HG03354 (cell line): ENCODE results near the gene ALDH4A1.
"Not testable (repeated sequence)": the region's sequence is repeated elsewhere in the genome, so short reads cannot be mapped to it uniquely, and the experiment has no call there.

Experiments used
- ATAC-seq: cut with Tn5 transposase; IDR thresholded peaks from one replicate; pipeline ENCODE4 v1.9.1; 2021; ENCODE audit warnings: mild to moderate bottlenecking; ENCODE audit not compliant: unreplicated experiment, poor library complexity, severe bottlenecking

ALDH4A1 gene

GRCh38 chr1:18881164-18881563 lies 21.2 kb downstream of the ALDH4A1 start:
- no peak for ATAC-seq

- ATAC-seq, result no peak
Measured at GRCh38 chr1:18880585-18880984, 21.8 kb downstream of the ALDH4A1 start.

- no peak for ATAC-seq
Measured at GRCh38 chr1:18879791-18880309, 22.5 kb downstream of the ALDH4A1 start.

GRCh38 chr1:18879215-18879790 lies 23.1 kb downstream of the ALDH4A1 start:
- no peak for ATAC-seq

- ATAC-seq, result no peak
Measured at GRCh38 chr1:18878538-18879214, 23.7 kb downstream of the ALDH4A1 start.

GRCh38 chr1:18877282-18877681 lies 25.1 kb downstream of the ALDH4A1 start:
- ATAC-seq, result no peak

- ATAC-seq, result no peak
Measured at GRCh38 chr1:18876210-18876609, 26.1 kb downstream of the ALDH4A1 start.

- ATAC-seq, result no peak
Measured at GRCh38 chr1:18875796-18876128, 26.6 kb downstream of the ALDH4A1 start.

- ATAC-seq, result no peak
Measured at GRCh38 chr1:18875107-18875795, 27.1 kb downstream of the ALDH4A1 start.

- no peak for ATAC-seq
Measured at GRCh38 chr1:18874600-18874999, 27.8 kb downstream of the ALDH4A1 start.

- no peak for ATAC-seq
Measured at GRCh38 chr1:18874036-18874435, 28.3 kb downstream of the ALDH4A1 start.

- no peak for ATAC-seq
Measured at GRCh38 chr1:18872071-18872611, 30.2 kb downstream of the ALDH4A1 start.

GRCh38 chr1:18871401-18872070 lies 30.8 kb downstream of the ALDH4A1 start:
- ATAC-seq, result no peak

- no peak for ATAC-seq
Measured at GRCh38 chr1:18870957-18871356, 31.4 kb downstream of the ALDH4A1 start.

GRCh38 chr1:18870595-18870865 lies 31.8 kb downstream of the ALDH4A1 start:
- not testable (repeated sequence) for ATAC-seq

GRCh38 chr1:18869847-18870594 lies 32.3 kb downstream of the ALDH4A1 start:
- no peak for ATAC-seq

GRCh38 chr1:18868801-18869424 lies 33.4 kb downstream of the ALDH4A1 start:
- ATAC-seq, result no peak

GRCh38 chr1:18868354-18868753 lies 34.0 kb downstream of the ALDH4A1 start:
- no peak for ATAC-seq

- no peak for ATAC-seq
Measured at GRCh38 chr1:18866846-18867245, 35.5 kb downstream of the ALDH4A1 start.
